GM13976 (cell line): ENCODE data around the gene RAB36.

Source experiments
- DNase-seq: peaks from one replicate; pipeline ENCODE4 v3.0.0; 2012; ENCODE audit warnings: low spot score
- in situ Hi-C: fragments of 300-500 bp; cut with MboI; formaldehyde crosslinking; loops from one replicate; pipeline ENCODE4 v1.12.0; 2022; ENCODE audit warnings: low sequenced_read_pairs, mixed read lengths, inconsistent platforms; ENCODE audit not compliant: unreplicated experiment
- TF ChIP-seq, protein P1 (sequence below): IDR thresholded peaks from 2 replicates; pipeline ENCODE4 v1.5.1; 2012; ENCODE audit warnings: borderline replicate concordance, mild to moderate bottlenecking; ENCODE audit not compliant: insufficient read depth; ENCODE audit errors: extremely low read depth, missing control alignments, control extremely low read depth

The RAB36 gene

DNA sequence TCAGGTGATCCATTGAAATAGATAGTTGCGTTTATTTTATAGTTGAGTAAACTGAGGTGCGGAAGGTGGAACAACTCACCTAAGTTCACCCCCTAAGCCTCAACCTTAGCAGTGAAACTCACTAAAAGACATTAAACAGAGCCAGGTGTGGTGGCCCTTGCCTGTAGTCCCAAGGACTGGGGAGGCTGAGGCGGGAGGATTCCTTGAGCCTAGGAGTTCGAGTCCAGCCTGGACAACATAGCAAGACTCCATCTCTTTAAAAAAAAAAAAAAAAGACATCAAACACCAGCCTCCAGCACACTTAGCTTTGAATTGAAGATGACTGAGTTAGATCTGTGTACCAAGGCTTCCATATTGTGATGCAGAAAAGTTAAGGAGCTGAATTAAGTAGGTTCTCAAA is 845 bp upstream of the RAB36 start:
- in situ Hi-C loops, result no loop called here
- no peak for DNase-seq
- TF ChIP-seq, protein P1, sequence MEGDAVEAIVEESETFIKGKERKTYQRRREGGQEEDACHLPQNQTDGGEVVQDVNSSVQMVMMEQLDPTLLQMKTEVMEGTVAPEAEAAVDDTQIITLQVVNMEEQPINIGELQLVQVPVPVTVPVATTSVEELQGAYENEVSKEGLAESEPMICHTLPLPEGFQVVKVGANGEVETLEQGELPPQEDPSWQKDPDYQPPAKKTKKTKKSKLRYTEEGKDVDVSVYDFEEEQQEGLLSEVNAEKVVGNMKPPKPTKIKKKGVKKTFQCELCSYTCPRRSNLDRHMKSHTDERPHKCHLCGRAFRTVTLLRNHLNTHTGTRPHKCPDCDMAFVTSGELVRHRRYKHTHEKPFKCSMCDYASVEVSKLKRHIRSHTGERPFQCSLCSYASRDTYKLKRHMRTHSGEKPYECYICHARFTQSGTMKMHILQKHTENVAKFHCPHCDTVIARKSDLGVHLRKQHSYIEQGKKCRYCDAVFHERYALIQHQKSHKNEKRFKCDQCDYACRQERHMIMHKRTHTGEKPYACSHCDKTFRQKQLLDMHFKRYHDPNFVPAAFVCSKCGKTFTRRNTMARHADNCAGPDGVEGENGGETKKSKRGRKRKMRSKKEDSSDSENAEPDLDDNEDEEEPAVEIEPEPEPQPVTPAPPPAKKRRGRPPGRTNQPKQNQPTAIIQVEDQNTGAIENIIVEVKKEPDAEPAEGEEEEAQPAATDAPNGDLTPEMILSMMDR, result no peak

GRCh38 chr22:23145878-23146470 is 697 bp downstream of the RAB36 start:
- in situ Hi-C loops, result no loop called here
- TF ChIP-seq, protein P1, result no peak
- no peak for DNase-seq

GRCh38 chr22:23146478-23147205 is 1.4 kb downstream of the RAB36 start:
- in situ Hi-C loops, result no loop called here
- no peak for DNase-seq
- TF ChIP-seq, protein P1, result no peak

DNA sequence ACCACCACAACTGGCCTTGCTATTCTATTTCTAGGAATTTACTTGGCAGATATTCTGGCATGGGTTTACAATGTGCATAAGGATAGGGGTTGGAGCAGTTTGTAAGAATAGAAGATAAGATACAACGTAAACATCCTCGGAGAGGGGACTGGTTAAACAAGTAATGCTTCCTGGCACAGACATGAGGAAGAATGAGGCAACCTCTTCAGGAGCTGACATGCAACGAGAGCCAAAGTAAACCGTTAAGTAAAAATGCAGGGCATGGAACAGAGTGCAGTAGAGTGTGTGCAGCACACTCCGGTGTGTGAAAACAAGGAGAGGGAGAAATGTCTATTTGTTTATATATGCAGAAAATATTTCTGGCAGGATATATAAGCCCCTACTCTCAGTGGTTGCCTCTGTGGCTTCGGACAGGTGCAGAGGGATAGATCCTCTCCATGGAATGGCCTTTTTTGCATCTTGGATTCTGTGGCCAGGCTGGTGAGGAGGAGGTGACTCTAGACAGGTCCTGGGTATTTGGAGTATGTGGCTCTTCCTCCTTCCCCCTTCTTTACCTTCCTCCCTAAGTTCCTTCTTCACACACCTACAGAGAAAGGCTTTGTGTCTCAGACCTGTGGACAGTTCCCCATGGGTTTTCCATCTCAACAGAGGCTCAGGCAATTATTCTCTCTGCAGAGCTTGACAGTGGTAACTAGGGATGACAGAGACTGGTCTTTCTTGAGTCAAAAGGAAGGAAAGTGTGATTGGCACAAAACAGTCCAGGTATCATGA is 2.5 kb downstream of the RAB36 start:
- TF ChIP-seq, protein P1, result no peak
- no peak for DNase-seq
- in situ Hi-C loops, result no loop called here

- in situ Hi-C loops, result no loop called here
- TF ChIP-seq, protein P1, result no peak
- DNase-seq, result no peak
These were observed 4.5 kb downstream of the RAB36 start for GRCh38 chr22:23149743-23150238.

- in situ Hi-C loops, result no loop called here
- TF ChIP-seq, protein P1, result no peak
- no peak for DNase-seq
These were observed 5.5 kb downstream of the RAB36 start for GRCh38 chr22:23150762-23151161.
